ENCODE data around the gene FAM170B.

FAM170B gene

DNA sequence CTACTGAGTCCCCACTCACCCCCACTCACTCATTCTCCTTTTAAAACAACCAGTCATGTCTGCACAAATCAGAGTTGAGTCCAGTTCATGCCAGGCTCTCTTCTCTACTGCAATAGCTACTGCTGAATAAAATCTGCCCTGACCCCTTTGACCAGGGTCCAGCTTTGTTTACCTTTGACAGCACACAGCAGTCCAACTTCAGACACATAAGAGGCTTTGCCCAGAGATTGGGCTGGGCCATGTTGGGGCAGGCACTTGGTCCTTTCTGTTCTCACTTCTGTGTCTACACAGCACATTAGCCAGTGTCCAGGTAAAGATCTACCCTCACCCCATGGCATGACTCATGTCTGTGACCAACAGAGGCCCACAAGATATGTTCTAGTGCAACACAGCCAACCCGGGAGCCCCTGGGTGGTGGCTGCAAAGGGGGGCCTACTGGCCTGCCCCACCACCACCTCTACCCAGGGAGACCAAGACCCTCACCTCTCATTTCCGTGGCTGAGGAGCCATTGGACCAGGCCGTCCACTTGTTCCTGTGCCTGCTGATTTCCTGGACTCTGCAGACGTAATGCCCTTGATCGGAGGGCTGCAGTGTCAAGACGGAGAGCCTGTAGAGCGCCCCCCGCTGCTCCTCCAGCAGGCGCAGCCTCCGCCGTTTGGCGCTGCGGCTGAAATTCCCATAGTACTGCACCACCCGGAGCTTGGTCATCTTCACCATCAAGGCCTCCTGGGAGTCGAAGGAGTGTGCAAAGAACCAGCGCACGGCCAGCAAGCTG lies 26.5 kb downstream of the FAM170B start:
- TF ChIP-seq POLR2AphosphoS5 (IDR thresholded peaks at IDR 0.05; ENCODE audit: low read depth, low read length) (no peak), POLR2A (IDR thresholded peaks at IDR 0.05; ENCODE audit: low read depth, low read length) (no peak), TAF1 (IDR thresholded peaks at IDR 0.05; ENCODE audit: borderline replicate concordance, low read depth, low read length) (no peak)
- no peak for FAIRE-seq
- DNase-seq (ENCODE audit: insufficient read length): no peak

DNA sequence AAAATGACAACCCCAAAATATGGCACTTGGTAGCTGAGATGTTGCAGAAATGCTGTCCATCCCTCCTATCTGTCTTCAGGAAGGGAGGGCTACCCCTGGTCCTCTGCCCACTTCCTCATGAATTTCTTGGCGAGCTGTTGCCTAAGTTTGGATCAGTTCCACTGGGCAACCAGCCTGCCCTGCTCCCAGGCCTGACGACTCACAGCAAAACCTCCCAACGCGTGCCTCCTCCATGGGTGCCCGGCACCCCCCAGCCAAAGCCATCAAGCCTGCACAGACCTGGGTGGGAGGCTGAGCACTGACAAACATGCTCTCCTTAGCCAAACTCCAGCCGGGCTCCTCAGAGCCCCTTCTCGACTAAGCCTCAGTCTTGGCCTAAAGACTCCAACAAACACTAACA lies 27.4 kb downstream of the FAM170B start:
- DNase-seq (ENCODE audit: insufficient read length): no peak
- TF ChIP-seq TAF1 (IDR thresholded peaks at IDR 0.05; ENCODE audit: borderline replicate concordance, low read depth, low read length) (no peak), POLR2A (IDR thresholded peaks at IDR 0.05; ENCODE audit: low read depth, low read length) (no peak), POLR2AphosphoS5 (IDR thresholded peaks at IDR 0.05; ENCODE audit: low read depth, low read length) (no peak)
- no peak for FAIRE-seq

DNA sequence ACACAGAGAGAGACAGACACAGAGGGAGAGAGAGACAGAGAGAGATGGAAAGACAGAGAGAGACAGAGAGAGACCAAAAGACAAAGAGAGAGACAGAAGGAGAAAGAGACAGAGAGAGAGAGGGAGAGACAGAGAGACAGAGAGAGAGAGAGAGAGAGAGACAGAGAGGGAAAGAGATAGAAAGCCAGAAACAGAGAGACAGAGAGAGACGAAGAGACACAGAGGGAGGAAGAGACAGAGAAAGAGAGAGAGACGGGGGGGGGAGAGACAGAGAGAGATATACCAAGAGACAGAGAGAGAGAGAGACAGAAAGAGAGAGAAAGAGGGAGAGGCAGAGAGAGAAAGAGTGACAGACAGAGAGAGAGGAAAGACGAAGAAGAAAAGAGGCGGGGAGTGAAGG lies 28.7 kb downstream of the FAM170B start:
- no peak for DNase-seq (ENCODE audit: insufficient read length)
- TF ChIP-seq POLR2AphosphoS5 (IDR thresholded peaks at IDR 0.05; ENCODE audit: low read depth, low read length): no peak
- no peak for TF ChIP-seq TAF1 (IDR thresholded peaks at IDR 0.05; ENCODE audit: borderline replicate concordance, low read depth, low read length)
- no peak for TF ChIP-seq POLR2A (IDR thresholded peaks at IDR 0.05; ENCODE audit: low read depth, low read length)
- no peak for FAIRE-seq

DNA sequence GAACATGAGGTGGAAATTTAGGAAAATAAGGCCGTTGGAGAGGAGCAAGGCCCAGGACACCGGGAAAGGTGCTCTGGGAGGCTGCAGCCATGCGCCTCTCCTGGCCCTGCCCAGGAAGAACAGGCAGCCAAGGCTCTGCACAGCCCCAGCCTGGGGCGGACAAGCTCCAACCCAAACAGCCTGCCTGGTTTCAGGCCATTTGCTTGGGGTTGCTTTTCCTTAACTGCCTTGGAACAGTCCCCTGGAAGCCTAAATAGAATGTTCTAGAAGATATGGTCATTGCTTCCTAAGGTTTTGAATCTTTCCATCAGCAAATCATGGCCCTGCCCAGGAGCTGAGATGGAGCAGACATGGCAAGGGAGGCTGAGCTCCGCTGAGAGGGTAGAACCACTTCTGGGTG lies 29.5 kb downstream of the FAM170B start:
- no peak for FAIRE-seq
- no peak for DNase-seq (ENCODE audit: insufficient read length)
- TF ChIP-seq POLR2AphosphoS5 (IDR thresholded peaks at IDR 0.05; ENCODE audit: low read depth, low read length) (no peak), POLR2A (IDR thresholded peaks at IDR 0.05; ENCODE audit: low read depth, low read length) (no peak), TAF1 (IDR thresholded peaks at IDR 0.05; ENCODE audit: borderline replicate concordance, low read depth, low read length) (no peak)

DNA sequence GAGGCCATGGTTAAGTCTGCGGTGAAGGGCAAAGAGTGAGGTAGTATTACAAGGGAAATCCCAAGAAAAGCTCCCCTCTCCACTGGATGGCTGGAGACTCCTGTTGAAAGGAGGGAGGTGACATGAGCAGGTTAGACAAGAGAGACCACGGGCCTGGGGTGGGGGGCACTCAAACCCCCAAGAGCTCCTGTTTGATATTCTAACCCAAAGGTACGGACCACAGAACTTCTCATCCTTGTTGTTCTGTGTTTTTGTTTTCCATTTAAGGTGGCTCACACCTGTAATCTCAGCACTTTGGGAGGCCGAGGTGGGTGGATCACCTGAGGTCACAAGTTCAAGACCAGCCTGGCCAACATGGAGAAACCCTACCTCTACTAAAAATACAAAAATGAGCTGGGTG lies 30.1 kb downstream of the FAM170B start:
- DNase-seq (ENCODE audit: insufficient read length) (no peak), FAIRE-seq (no peak)
- TF ChIP-seq TAF1 (IDR thresholded peaks at IDR 0.05; ENCODE audit: borderline replicate concordance, low read depth, low read length): no peak
- no peak for TF ChIP-seq POLR2AphosphoS5 (IDR thresholded peaks at IDR 0.05; ENCODE audit: low read depth, low read length)
- TF ChIP-seq POLR2A (IDR thresholded peaks at IDR 0.05; ENCODE audit: low read depth, low read length): no peak

DNA sequence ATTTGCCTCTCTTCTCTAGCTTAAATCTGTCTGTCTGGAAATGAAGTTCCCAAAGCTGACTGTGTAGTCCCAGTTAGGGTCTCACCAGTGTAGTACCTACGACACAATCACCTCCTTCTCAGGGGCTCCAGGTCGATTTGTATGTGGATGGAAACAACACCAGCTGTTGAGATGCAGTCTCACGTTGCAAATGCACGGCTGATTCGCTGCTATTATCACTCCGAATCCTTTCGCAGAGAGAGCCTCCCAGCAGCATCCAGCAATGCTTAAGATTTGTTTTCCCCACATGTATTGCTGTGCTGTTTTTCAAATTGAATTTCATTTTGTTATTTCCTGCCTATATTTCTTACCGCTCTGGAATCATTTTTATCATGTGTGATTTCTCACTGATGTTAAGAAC lies 34.8 kb downstream of the FAM170B start:
- TF ChIP-seq POLR2AphosphoS5 (IDR thresholded peaks at IDR 0.05; ENCODE audit: low read depth, low read length) (no peak), POLR2A (IDR thresholded peaks at IDR 0.05; ENCODE audit: low read depth, low read length) (no peak), TAF1 (IDR thresholded peaks at IDR 0.05; ENCODE audit: borderline replicate concordance, low read depth, low read length) (no peak)
- FAIRE-seq: no peak
- DNase-seq (ENCODE audit: insufficient read length): no peak

DNA sequence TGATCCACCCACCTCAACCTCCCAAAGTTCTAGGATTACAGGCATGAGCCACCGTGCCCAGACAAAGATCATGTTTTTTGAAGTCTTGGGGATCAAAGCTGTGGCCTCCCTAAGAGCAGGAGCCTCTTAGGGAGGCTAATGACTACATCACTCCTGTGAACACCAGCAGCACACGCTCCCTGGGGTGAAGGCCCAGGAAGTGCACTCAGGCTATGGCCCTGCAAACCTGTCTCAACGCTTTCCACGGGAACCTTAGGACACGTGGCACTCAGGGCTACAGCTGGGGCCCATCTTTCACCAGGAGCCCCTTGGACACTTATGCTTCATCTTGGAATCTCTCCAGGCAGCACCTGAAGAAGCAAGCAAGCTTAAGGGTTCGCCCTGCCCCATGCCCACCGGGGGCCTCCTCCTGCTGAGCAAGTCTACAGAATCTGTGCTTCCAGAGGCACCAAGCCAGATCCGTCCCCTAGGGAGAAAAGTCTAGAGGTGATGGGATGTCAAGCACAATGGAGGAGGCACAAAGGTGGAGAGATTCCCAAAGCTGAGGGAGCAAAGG lies 36.9 kb downstream of the FAM170B start:
- no peak for DNase-seq (ENCODE audit: insufficient read length)
- no peak for FAIRE-seq
- TF ChIP-seq TAF1 (IDR thresholded peaks at IDR 0.05; ENCODE audit: borderline replicate concordance, low read depth, low read length) (no peak), POLR2AphosphoS5 (IDR thresholded peaks at IDR 0.05; ENCODE audit: low read depth, low read length) (no peak), POLR2A (IDR thresholded peaks at IDR 0.05; ENCODE audit: low read depth, low read length) (no peak)

DNA sequence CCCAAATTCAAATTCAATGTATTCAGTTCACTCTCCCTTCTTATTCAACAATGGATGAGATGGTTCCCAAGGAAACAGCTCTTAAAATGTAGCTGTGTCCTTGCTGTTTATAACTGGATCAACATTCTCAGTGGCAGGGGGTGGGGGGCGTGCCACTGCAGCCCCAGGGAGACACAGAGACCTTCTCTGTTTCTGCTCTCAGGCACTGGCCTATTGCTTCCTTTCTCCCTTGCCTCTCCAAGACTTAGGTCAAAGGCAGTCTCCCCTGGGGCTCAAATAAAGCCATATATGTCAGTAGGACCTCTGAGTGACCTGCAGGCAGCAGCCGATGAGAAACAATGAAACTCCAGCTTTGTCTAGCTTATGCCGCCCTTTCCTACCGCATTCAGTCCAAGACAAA lies 39.2 kb downstream of the FAM170B start:
- TF ChIP-seq TAF1 (IDR thresholded peaks at IDR 0.05; ENCODE audit: borderline replicate concordance, low read depth, low read length) (no peak), POLR2A (IDR thresholded peaks at IDR 0.05; ENCODE audit: low read depth, low read length) (no peak), POLR2AphosphoS5 (IDR thresholded peaks at IDR 0.05; ENCODE audit: low read depth, low read length) (no peak)
- DNase-seq (ENCODE audit: insufficient read length) (no peak), FAIRE-seq (no peak)

DNA sequence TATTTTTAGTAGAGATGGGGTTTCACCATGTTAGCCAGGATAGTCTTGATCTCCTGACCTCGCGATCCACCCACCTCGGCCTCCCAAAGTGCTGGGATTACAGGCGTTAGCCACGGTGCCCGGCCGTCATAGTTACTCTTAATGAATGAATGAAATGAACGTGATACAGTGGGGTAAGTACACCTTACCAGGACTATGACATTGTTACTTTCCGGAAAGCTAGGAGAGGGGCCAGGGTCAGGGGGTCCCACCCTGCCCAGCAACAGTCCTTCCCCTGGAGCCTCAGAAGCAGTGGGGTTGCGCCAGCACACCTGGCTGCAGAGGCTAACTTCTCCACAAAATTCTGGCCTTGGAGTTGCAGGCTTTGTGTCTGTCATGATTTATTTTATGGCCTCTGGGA lies 39.9 kb downstream of the FAM170B start:
- FAIRE-seq: no peak
- TF ChIP-seq POLR2AphosphoS5 (IDR thresholded peaks at IDR 0.05; ENCODE audit: low read depth, low read length): no peak
- TF ChIP-seq POLR2A (IDR thresholded peaks at IDR 0.05; ENCODE audit: low read depth, low read length): no peak
- no peak for TF ChIP-seq TAF1 (IDR thresholded peaks at IDR 0.05; ENCODE audit: borderline replicate concordance, low read depth, low read length)
- no peak for DNase-seq (ENCODE audit: insufficient read length)

DNA sequence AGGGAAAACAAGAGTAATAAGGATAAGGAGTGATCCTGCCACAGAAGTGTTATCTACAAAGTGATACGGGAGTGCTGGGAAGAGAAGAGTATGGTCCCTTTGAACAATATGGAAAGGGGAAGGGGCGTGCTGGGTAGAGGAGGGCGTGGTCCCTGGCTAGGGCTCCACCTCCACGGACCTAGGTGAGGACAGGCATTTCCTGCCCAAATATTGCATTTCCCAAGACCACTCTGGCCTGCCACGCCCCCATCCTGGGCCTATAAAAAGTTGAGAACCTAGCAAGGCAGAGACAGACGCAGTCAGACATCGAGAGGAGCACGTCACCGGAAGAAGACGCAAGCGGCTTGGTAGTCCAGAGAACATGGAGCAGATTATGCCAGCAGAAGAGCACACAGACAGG lies 41.3 kb downstream of the FAM170B start:
- FAIRE-seq (no peak), DNase-seq (ENCODE audit: insufficient read length) (no peak)
- TF ChIP-seq POLR2AphosphoS5 (IDR thresholded peaks at IDR 0.05; ENCODE audit: low read depth, low read length): no peak
- TF ChIP-seq TAF1 (IDR thresholded peaks at IDR 0.05; ENCODE audit: borderline replicate concordance, low read depth, low read length): no peak
- no peak for TF ChIP-seq POLR2A (IDR thresholded peaks at IDR 0.05; ENCODE audit: low read depth, low read length)

DNA sequence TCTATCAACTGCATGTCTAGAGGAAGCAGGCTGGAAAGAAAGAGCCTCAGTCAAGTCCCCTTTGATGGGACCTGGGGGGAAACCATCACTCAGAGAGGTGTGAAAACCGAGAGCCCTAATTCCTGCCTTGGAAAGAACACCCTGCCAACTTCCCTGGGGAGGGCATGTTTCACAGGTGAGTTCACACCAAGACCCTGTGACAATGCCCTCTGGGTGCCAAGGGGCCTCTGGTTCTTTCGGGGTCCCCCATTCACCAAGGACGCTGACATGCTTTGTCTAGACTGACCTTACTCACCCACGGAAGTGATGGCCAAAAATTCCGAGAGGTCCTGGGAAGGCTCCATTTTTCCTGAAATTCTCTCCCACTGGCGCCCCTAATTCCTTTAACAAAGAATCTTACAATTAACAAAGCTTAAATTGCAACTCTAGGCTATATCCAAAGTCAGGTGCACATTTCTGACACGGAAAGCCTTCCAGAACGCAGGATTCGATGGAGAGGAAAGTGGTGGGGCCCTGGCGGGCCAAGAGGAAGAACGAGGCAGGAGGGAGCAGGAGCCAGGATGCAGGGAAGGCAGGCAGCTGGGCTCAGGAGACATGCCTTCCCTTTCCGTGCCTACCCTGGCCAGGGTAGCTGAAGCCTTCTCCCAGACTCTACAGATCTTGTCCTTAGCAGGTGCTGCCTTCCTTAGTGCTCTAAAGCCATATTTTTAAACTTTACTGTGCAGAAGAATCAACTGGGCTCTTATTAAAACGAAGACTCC lies 42.2 kb downstream of the FAM170B start:
- DNase-seq (ENCODE audit: insufficient read length) (no peak), FAIRE-seq (no peak)
- TF ChIP-seq POLR2A (IDR thresholded peaks at IDR 0.05; ENCODE audit: low read depth, low read length) (no peak), TAF1 (IDR thresholded peaks at IDR 0.05; ENCODE audit: borderline replicate concordance, low read depth, low read length) (no peak), POLR2AphosphoS5 (IDR thresholded peaks at IDR 0.05; ENCODE audit: low read depth, low read length) (no peak)

Measured in GM12892 (cell line).